AG10803 (cell line): ENCODE measurements around the gene CHRNA3.
A peak's percentile ranks its signal among the peaks of the same experiment; 100 is the strongest.
"Not testable (repeated sequence)": the region's sequence is repeated elsewhere in the genome, so short reads cannot be mapped to it uniquely, and the experiment has no call there.

ENCODE experiments used
- DNase-seq: peaks from one replicate; pipeline ENCODE4 v3.0.0; 2010; ENCODE audit warnings: low read depth
- H3K4me3 ChIP-seq: 2 replicates; pipeline ENCODE4 v1.5.1; 2011; ENCODE audit warnings: mild to moderate bottlenecking, low read length, control low read depth
- CTCF ChIP-seq: conservative IDR thresholded peaks from 2 replicates; pipeline ENCODE4 v1.5.1; 2011; ENCODE audit warnings: mild to moderate bottlenecking, low read length, control low read depth, inconsistent platforms

The CHRNA3 gene

DNA sequence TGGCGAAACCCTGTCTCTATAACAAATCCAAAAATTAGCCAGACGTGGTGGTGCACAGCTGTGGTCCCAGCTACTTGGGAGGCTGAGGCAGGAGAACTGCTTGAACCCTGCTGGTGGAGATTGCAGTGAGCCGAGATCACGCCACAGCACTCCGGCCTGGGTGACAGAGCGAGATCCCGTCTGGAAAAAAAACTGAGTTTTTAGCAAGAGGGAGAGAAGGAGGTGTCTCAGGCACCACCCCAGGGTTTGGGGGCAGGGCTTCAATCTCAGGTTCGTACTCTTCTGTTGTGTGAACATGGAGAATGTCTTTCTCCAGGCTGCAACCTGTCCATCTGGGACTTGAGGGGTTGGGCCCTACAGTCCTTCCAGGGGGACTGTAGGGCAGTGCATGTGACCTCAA is 2.7 kb downstream of the CHRNA3 start:
- no peak for TF ChIP-seq CTCF
- DNase-seq: no peak
- no peak overlapping the region for H3K4me3 ChIP-seq

DNA sequence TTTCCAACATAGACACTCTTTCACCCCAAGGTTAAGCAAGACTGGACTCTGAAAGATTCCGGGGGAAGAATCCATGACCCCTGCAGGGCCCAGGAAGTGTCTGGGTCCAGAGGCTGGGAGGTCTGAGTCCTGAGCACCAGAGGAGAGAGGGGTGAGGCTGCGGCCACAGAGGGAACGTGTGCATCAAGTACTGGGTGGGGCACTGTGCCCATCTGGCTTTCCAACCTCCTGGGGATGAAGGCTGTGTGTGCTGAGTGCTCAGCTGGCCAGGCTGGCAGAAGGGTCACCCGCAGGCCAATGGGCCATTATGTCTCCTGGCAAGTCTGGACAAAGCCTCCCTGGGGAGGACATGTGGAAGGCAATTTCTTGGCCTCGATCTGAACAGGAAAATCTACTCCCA is 3.3 kb downstream of the CHRNA3 start:
- DNase-seq: peak; percentile 13
- TF ChIP-seq CTCF: no peak
- H3K4me3 ChIP-seq: no peak overlapping the region

DNA sequence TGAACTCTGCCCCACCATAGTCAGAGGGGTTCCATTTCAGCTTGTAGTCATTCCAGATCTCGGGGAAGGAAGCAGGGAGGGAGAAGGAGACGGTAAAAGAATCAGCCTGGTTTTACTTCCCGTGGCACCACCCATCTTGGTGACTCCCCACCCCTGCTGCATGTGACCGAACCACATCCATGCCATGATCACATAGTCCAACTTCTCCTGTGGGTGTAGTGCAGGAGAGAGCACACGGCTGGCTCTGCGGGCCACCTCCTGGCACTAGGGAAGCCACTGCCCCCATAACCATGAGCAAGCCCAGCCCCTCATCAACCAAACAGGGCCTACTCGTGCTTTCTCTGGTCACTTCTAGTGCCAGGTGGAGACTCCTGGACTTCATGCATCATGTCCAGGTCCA is 3.7 kb downstream of the CHRNA3 start:
- no peak overlapping the region for H3K4me3 ChIP-seq
- TF ChIP-seq CTCF: no peak
- no peak for DNase-seq

DNA sequence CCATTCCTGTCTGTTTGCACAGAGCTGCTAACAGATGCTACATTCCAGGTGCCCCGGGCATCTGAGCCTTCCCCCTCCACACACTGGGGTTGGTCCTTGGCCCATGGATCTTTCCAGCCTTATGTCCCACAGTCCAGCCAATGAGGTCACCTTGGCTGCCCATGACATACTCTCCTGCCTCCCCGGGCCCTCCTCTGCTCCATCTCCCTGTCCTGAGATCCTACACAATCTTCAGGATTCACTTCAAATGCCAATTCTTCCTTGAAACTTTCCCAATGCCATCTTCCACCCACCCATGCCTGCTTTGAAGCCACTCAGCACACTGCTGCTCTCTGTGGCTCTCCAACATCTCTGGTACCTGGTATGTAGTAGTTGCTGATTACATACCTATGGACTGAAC is 4.3 kb downstream of the CHRNA3 start:
- DNase-seq: no peak
- TF ChIP-seq CTCF: no peak
- H3K4me3 ChIP-seq: no peak overlapping the region

- no peak overlapping the region for H3K4me3 ChIP-seq
- DNase-seq: no peak
- no peak for TF ChIP-seq CTCF
These were observed 5.6 kb downstream of the CHRNA3 start for GRCh38 chr15:78615151-78615589.

- no peak overlapping the region for H3K4me3 ChIP-seq
- no peak for DNase-seq
- no peak for TF ChIP-seq CTCF
These were observed 6.8 kb downstream of the CHRNA3 start for GRCh38 chr15:78614021-78614420.

DNA sequence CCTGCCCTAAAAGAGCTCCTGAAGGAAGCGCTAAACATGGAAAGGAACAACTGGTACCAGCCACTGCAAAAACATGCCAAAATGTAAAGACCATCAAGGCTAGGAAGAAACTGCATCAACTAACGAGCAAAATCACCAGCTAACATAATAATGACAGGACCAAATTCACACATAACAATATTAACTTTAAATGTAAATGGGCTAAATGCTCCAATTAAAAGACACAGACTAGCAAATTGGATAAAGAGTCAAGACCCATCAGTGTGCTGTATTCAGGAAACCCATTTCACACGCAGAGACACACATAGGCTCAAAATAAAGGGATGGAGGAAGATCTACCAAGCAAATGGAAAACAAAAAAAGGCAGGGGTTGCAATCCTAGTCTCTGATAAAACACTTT is 11.2 kb downstream of the CHRNA3 start:
- DNase-seq, H3K4me3 ChIP-seq: not testable (repeated sequence)

- TF ChIP-seq CTCF: no peak
- no peak for DNase-seq
- H3K4me3 ChIP-seq: no peak overlapping the region
These were observed 15.1 kb downstream of the CHRNA3 start for GRCh38 chr15:78605680-78606079.
